HepG2 (cell line): ENCODE measurements around the gene WNT9A. TPM values are rescaled to one million over a fixed set of nuclear protein-coding genes. Genes with fewer than 3 reads are reported as not detected.

Experiments used
- ATAC-seq: fragments of 200-7000 bp; cut with Tn5 transposase; 3 replicates; pipeline ENCODE4 v1.9.1; 2020; ENCODE audit warnings: mild to moderate bottlenecking, moderate library complexity
- BruUV-seq: library from RNA; stranded (reverse); fragments of 400-500 nt; replicated peaks from 2 replicates; lab custom pipeline; 2021; lab: Mats Ljungman, UMichigan
- CTCF ChIA-PET: fragments of 300-600 bp; formaldehyde crosslinking; extraction: SDS; loops from one replicate; lab custom pipeline; 2021; ENCODE audit warnings: low total read pairs, inconsistent platforms, low intra/inter-chr PET ratio; lab: Yijun Ruan, JAX
- POLR2A ChIA-PET: fragments of 350-600 bp; sonication (Branson Sonifier 250); formaldehyde crosslinking; loops from one replicate; lab custom pipeline; 2020; ENCODE audit warnings: antibody characterized with exemption, inconsistent platforms; lab: Yijun Ruan, JAX
- DNase-seq: peaks from one replicate; pipeline ENCODE4 v3.0.0-alpha.2; 2015; ENCODE audit warnings: low spot score
- FAIRE-seq: peaks from 3 replicates; lab custom pipeline; 2011; peaks lifted over from hg19 to GRCh38; lab: Jason Lieb, UNC
- H2AFZ ChIP-seq: one replicate; pipeline ENCODE4 v1.6.1; 2011; ENCODE audit warnings: low read length, inconsistent platforms
- H3K27ac ChIP-seq: fragments of 300-600 bp; 3 replicates; pipeline ENCODE4 v1.8.0; 2011; ENCODE audit warnings: mixed run types, mild to moderate bottlenecking, mixed read lengths, low read length, inconsistent platforms; ENCODE audit not compliant: insufficient read depth; ENCODE audit errors: extremely low read length
- H3K27me3 ChIP-seq, 2 experiments: fragments of 200-600 bp in 1 of 2; 2 replicates in 1 of 2; 3 replicates in 1 of 2; pipeline versions ENCODE4 v1.6.0 to v1.8.0; 2011; ENCODE audit warnings: low read length in 2 of 2, mild to moderate bottlenecking in 2 of 2, moderate library complexity in 2 of 2, inconsistent platforms in 1 of 2; ENCODE audit not compliant: insufficient read depth in 2 of 2, control insufficient read depth in 1 of 2
- H3K36me3 ChIP-seq, 2 experiments: fragments of 200-600 bp in 1 of 2; replicated peaks in 1 of 2; 2 replicates in 1 of 2; 3 replicates in 1 of 2; pipeline versions ENCODE4 v1.5.1 to v1.8.0; 2011; ENCODE audit warnings: low read length in 2 of 2, inconsistent platforms in 1 of 2; ENCODE audit not compliant: insufficient read depth in 2 of 2, control insufficient read depth in 1 of 2
- H3K4me1 ChIP-seq: 2 replicates; pipeline ENCODE4 v1.5.1; 2012; ENCODE audit warnings: low read length, inconsistent platforms; ENCODE audit not compliant: insufficient read depth
- H3K4me2 ChIP-seq: 2 replicates; pipeline ENCODE4 v1.6.0; 2011; ENCODE audit warnings: low read depth, low read length, inconsistent platforms
- H3K4me3 ChIP-seq, 3 experiments: fragments of 200-600 bp in 1 of 3; sonication (generic), shearing (Covaris generic) in 1 of 3; replicated peaks in 1 of 3; 2 replicates each; pipeline ENCODE4 v1.5.1; 2011 to 2016; ENCODE audit warnings: low read length in 3 of 3, inconsistent platforms in 2 of 3, low read depth in 2 of 3, mild to moderate bottlenecking in 2 of 3, control low read depth in 1 of 3, mixed read lengths in 1 of 3; ENCODE audit not compliant: insufficient read depth in 1 of 3
- H3K79me2 ChIP-seq: one replicate; pipeline ENCODE4 v1.6.1; 2011; ENCODE audit warnings: low read length, inconsistent platforms; ENCODE audit not compliant: insufficient read depth
- H3K9ac ChIP-seq: 2 replicates; pipeline ENCODE4 v1.6.0; 2011; ENCODE audit warnings: mild to moderate bottlenecking, low read depth, low read length, inconsistent platforms; ENCODE audit not compliant: insufficient read depth
- H3K9me3 ChIP-seq: 2 replicates; pipeline ENCODE4 v1.5.1; 2012; ENCODE audit warnings: mild to moderate bottlenecking, low read length
- H4K20me1 ChIP-seq: 2 replicates; pipeline ENCODE4 v1.6.0; 2011; ENCODE audit warnings: inconsistent platforms, mild to moderate bottlenecking, low read length, moderate library complexity; ENCODE audit not compliant: insufficient read depth
- CREB3 ChIP-seq: sonication (generic); formaldehyde crosslinking; IDR thresholded peaks from 2 replicates; pipeline ENCODE4 v1.5.0; 2020; ENCODE audit warnings: missing genetic modification reagents
- ERF ChIP-seq: IDR thresholded peaks from 2 replicates; pipeline ENCODE4 v1.6.1; 2018; ENCODE audit warnings: missing biosample characterization, missing genetic modification reagents
- FOXP4 ChIP-seq: sonication (generic); formaldehyde crosslinking; IDR thresholded peaks from 2 replicates; pipeline ENCODE4 v1.4.0; 2020; ENCODE audit warnings: missing genetic modification reagents
- NCOA5 ChIP-seq: sonication (generic); formaldehyde crosslinking; IDR thresholded peaks from 2 replicates; pipeline ENCODE4 v1.4.0; 2020; ENCODE audit warnings: missing genetic modification reagents
- PHB2 ChIP-seq: fragments of 450-650 bp; IDR thresholded peaks from 2 replicates; pipeline ENCODE4 v1.6.1; 2018; ENCODE audit not compliant: partially characterized antibody
- ZBTB20 ChIP-seq: sonication (generic); formaldehyde crosslinking; IDR thresholded peaks from 2 replicates; pipeline ENCODE4 v1.8.1; 2023; ENCODE audit warnings: missing genetic modification reagents, low read depth, mild to moderate bottlenecking, borderline replicate concordance
- ZNF160 ChIP-seq: sonication (generic); formaldehyde crosslinking; IDR thresholded peaks from 2 replicates; pipeline ENCODE4 v1.8.0; 2022; ENCODE audit warnings: mild to moderate bottlenecking, inconsistent platforms, missing genetic modification reagents
- ZNF432 ChIP-seq: sonication (generic); formaldehyde crosslinking; IDR thresholded peaks from 2 replicates; pipeline ENCODE4 v1.5.0; 2020; ENCODE audit warnings: missing genetic modification reagents, mild to moderate bottlenecking, borderline replicate concordance
- ZNF503 ChIP-seq: sonication (generic); formaldehyde crosslinking; IDR thresholded peaks from 2 replicates; pipeline ENCODE4 v1.4.0; 2020; ENCODE audit warnings: missing genetic modification reagents
- ZNF704 ChIP-seq: sonication (generic); formaldehyde crosslinking; IDR thresholded peaks from 2 replicates; pipeline ENCODE4 v1.8.1; 2023; ENCODE audit warnings: mild to moderate bottlenecking, inconsistent platforms, moderate library complexity, missing genetic modification reagents, borderline replicate concordance
- WGBS: methylation state at CpG from one replicate; pipeline ENCODE4 v1.1.6; 2017; ENCODE audit warnings: low lambda C conversion rate; 5-methylcytosine and 5-hydroxymethylcytosine counted together
- in situ Hi-C: cut with HindIII; loops from 2 replicates; pipeline ENCODE4 v1.10.0; 2017; ENCODE audit warnings: low pct_unique_long_range_greater_than_20kb; ENCODE audit not compliant: extremely low pct_ligation_motif_present
- intact Hi-C: fragments of 100-400 bp; cut with micrococcal nuclease; formaldehyde crosslinking; loops from one replicate; pipeline ENCODE4 v1.10.0; 2022; ENCODE audit not compliant: unreplicated experiment
- polyA plus RNA-seq, 8 experiments: library from polyadenylated mRNA; depleted of rRNA in 3 of 8; stranded (reverse) in 7 of 8; unstranded in 1 of 8; fragments of >200 nt; fragmentation: Illumina TruSeq in 4 of 8; extraction: Trizol in 4 of 8; gene quantifications; 2 replicates each; pipeline versions ENCODE4 v1.2.1 to v1.2.3, GENCODE V29; 2011 to 2016; ENCODE audit warnings: low read depth in 4 of 8, missing spikeins in 1 of 8, mixed read lengths in 1 of 8; ENCODE audit not compliant: insufficient read depth in 1 of 8
- total RNA-seq, 5 experiments: library from RNA; depleted of rRNA; stranded (reverse); fragments of >200 nt; fragmentation: Illumina TruSeq; extraction: Trizol; gene quantifications; 2 replicates each; pipeline ENCODE4 v1.2.3, GENCODE V29; 2016; ENCODE audit warnings: low read depth in 1 of 5

Gene WNT9A
- total and polyA plus RNA-seq, 2 of the 13 experiments (the other 11 are each of a cell fraction or from before 2014, with no cell fraction given), result 0.04 TPM; not detected in 1

- POLR2A ChIA-PET, result no interaction called here
- intact Hi-C loops, result no loop called here
- Histone ChIP-seq H3K27ac (no peak overlapping the region), H3K4me1 (no peaks in the 10 kb centered on the region), H3K9ac (no peak overlapping the region), H3K79me2 (no peaks in the 10 kb centered on the region), H4K20me1 (no peaks in the 10 kb centered on the region; the same call in 1 of the 2 replicates), H3K27me3 (peaks cover 6 to 55% of the 10 kb centered on the region in 2 experiments; a peak in 3 of 5 replicates), H3K36me3 (no peaks in the 10 kb centered on the region), H3K4me3 (no peak overlapping the region), H3K4me2 (no peak overlapping the region), H2AFZ (no peak overlapping the region), H3K9me3 (no peaks in the 10 kb centered on the region)
- in situ Hi-C loops, result loop anchor here (10.0 kb wide), 1 partner anchor 468 kb away; no protein-coding TSS in a partner anchor
- 21% methylated on average over 3 of the region's 3 CpGs for WGBS
- no peak for FAIRE-seq
- no peak for DNase-seq
- ATAC-seq, result no peak
- no TSS peak for BruUV-seq
- CTCF ChIA-PET, result interaction anchor here (2.5 to 3.2 kb wide), 2 partner anchors 191 to 471 kb away, joined by 11 to 17 read pairs; no protein-coding TSS in a partner anchor
- peak; percentile 47 for TF ChIP-seq PHB2
- TF ChIP-seq ZNF432 (CRISPR knock-in tag), result no peak
Measured at GRCh38 chr1:227953022-227953412, 5.3 kb upstream of the WNT9A start.

GRCh38 chr1:227952374-227953021, 4.8 kb upstream of the WNT9A start:
- Histone ChIP-seq H3K4me1 (no peaks in the 10 kb centered on the region), H2AFZ (no peak overlapping the region), H3K4me2 (no peak overlapping the region), H4K20me1 (no peaks in the 10 kb centered on the region; the same call in 1 of the 2 replicates), H3K4me3 (no peak overlapping the region), H3K36me3 (no peaks in the 10 kb centered on the region), H3K27ac (no peak overlapping the region), H3K9me3 (no peaks in the 10 kb centered on the region), H3K9ac (no peak overlapping the region), H3K79me2 (no peaks in the 10 kb centered on the region), H3K27me3 (peaks cover 6 to 54% of the 10 kb centered on the region in 2 experiments; a peak in 4 of 5 replicates)
- intact Hi-C loops (no loop called here), in situ Hi-C loops (loop anchor here (10.0 kb wide), 1 partner anchor 468 kb away; no protein-coding TSS in a partner anchor)
- ATAC-seq (no peak), DNase-seq (no peak), FAIRE-seq (no peak)
- ChIA-PET CTCF (interaction anchor here (2.5 kb wide), 1 partner anchor 471 kb away, joined by 11 read pairs; no protein-coding TSS in a partner anchor), POLR2A (no interaction called here)
- WGBS, result 35% methylated on average over 9 of the region's 18 CpGs
- no TSS peak for BruUV-seq
- TF ChIP-seq ZNF503 (CRISPR knock-in tag) (no peak), NCOA5 (CRISPR knock-in tag) (no peak), CREB3 (CRISPR knock-in tag) (no peak), ERF (CRISPR knock-in tag) (no peak), FOXP4 (CRISPR knock-in tag) (no peak), ZBTB20 (no peak), ZNF160 (CRISPR knock-in tag) (no peak), ZNF704 (CRISPR knock-in tag) (no peak)
